DOHH2 (cell line): ENCODE results near the gene HCFC1R1.
"Not testable (repeated sequence)": the region's sequence is repeated elsewhere in the genome, so short reads cannot be mapped to it uniquely, and the experiment has no call there.

ENCODE experiments used
- H3F3A ChIP-seq: fragments of 200-600 bp; sonication (generic), shearing (Covaris generic); 2 replicates; pipeline ENCODE4 v1.6.0; 2016; ENCODE audit warnings: antibody characterized with exemption, mild to moderate bottlenecking; ENCODE audit not compliant: control insufficient read depth, insufficient read depth
- H3K27ac ChIP-seq: fragments of 200-600 bp; sonication (generic); 2 replicates; pipeline ENCODE4 v1.5.1; 2014; ENCODE audit warnings: low read depth, mild to moderate bottlenecking, low read length, moderate library complexity
- H3K27me3 ChIP-seq: fragments of 200-600 bp; sonication (generic); 2 replicates; pipeline ENCODE4 v1.6.1; 2014; ENCODE audit warnings: mild to moderate bottlenecking, low read length, mixed read lengths; ENCODE audit not compliant: control insufficient read depth
- H3K36me3 ChIP-seq: fragments of 200-600 bp; sonication (generic); 2 replicates; pipeline ENCODE4 v1.6.1; 2014; ENCODE audit warnings: mild to moderate bottlenecking, low read length, moderate library complexity, mixed read lengths; ENCODE audit not compliant: control insufficient read depth
- H3K4me1 ChIP-seq: fragments of 200-600 bp; sonication (generic); 2 replicates; pipeline ENCODE4 v1.6.1; 2014; ENCODE audit warnings: mild to moderate bottlenecking, low read length, mixed read lengths; ENCODE audit not compliant: control insufficient read depth
- H3K4me2 ChIP-seq: fragments of 200-600 bp; sonication (generic); 2 replicates; pipeline ENCODE4 v1.6.0; 2014; ENCODE audit warnings: mild to moderate bottlenecking, low read length, moderate library complexity
- H3K4me3 ChIP-seq: fragments of 200-600 bp; sonication (generic); 2 replicates; pipeline ENCODE4 v1.5.1; 2014; ENCODE audit warnings: mild to moderate bottlenecking, low read length, mixed read lengths
- H3K79me2 ChIP-seq: fragments of 200-600 bp; sonication (generic); 2 replicates; pipeline ENCODE4 v1.6.1; 2014; ENCODE audit warnings: mild to moderate bottlenecking, low read length, mixed read lengths; ENCODE audit not compliant: control insufficient read depth
- H3K9me2 ChIP-seq: fragments of 200-600 bp; sonication (generic); replicated peaks from 2 replicates; pipeline ENCODE4 v1.6.1; 2014; ENCODE audit warnings: mild to moderate bottlenecking, low read length, mixed read lengths; ENCODE audit not compliant: control insufficient read depth
- H3K9me3 ChIP-seq: fragments of 200-600 bp; sonication (generic); 2 replicates; pipeline ENCODE4 v1.6.1; 2014; ENCODE audit warnings: antibody characterized with exemption, low read length, mixed read lengths; ENCODE audit not compliant: control insufficient read depth, insufficient read depth
- H4K20me1 ChIP-seq: fragments of 200-600 bp; sonication (generic); 2 replicates; pipeline ENCODE4 v1.6.0; 2014; ENCODE audit warnings: low read depth, mild to moderate bottlenecking, antibody characterized with exemption, low read length, moderate library complexity; ENCODE audit not compliant: control insufficient read depth, insufficient read depth
- CTCF ChIP-seq: fragments of 200-600 bp; sonication (generic); IDR thresholded peaks from one replicate; pipeline ENCODE4 v1.5.1; 2014; ENCODE audit warnings: antibody characterized with exemption, mild to moderate bottlenecking, low read depth, low read length; ENCODE audit not compliant: poor library complexity, severe bottlenecking
- EZH2phosphoT487 ChIP-seq: fragments of 200-600 bp; sonication (generic); IDR thresholded peaks from 2 replicates; pipeline ENCODE4 v1.6.1; 2017; ENCODE audit warnings: borderline replicate concordance, mild to moderate bottlenecking, antibody characterized with exemption, low read length, moderate library complexity, mixed read lengths

HCFC1R1 gene

GRCh38 chr16:3052571-3053329 is 29.0 kb upstream of the HCFC1R1 start:
- H3K4me3 ChIP-seq, H3F3A ChIP-seq, H3K27me3 ChIP-seq, H3K27ac ChIP-seq, H3K9me3 ChIP-seq, H3K36me3 ChIP-seq, H3K4me2 ChIP-seq, H4K20me1 ChIP-seq, H3K79me2 ChIP-seq, H3K9me2 ChIP-seq: not testable (repeated sequence)
- H3K4me1 ChIP-seq: peaks cover 48% of the 10 kb centered on the region

GRCh38 chr16:3051494-3051893 is 27.8 kb upstream of the HCFC1R1 start:
- peak overlapping the region; percentile 7; the same call in 1 of the 2 replicates for H3K27ac ChIP-seq
- H3K27me3 ChIP-seq: peaks cover 11% of the 10 kb centered on the region
- H3F3A ChIP-seq: 0 out of 2 replicates have a peak, but pooled peaks cover 8% of the 10 kb centered on the region
- H3K36me3 ChIP-seq: no peaks in the 10 kb centered on the region
- H4K20me1 ChIP-seq: no peaks in the 10 kb centered on the region
- peak overlapping the region; percentile 59 for H3K4me2 ChIP-seq
- H3K4me1 ChIP-seq: peaks cover 44% of the 10 kb centered on the region
- H3K4me3 ChIP-seq: peak overlapping the region; percentile 23
- no peaks in the 10 kb centered on the region for H3K9me3 ChIP-seq
- no peak for TF ChIP-seq EZH2phosphoT487
- no peak for TF ChIP-seq CTCF
- no peaks in the 10 kb centered on the region for H3K9me2 ChIP-seq
- no peaks in the 10 kb centered on the region for H3K79me2 ChIP-seq

- peaks cover 44% of the 10 kb centered on the region for H3K4me1 ChIP-seq
- peak overlapping the region; percentile 23 for H3K4me3 ChIP-seq
- H3K9me2 ChIP-seq: no peaks in the 10 kb centered on the region
- H3F3A ChIP-seq: 0 out of 2 replicates have a peak, but pooled peaks cover 8% of the 10 kb centered on the region
- peak overlapping the region; percentile 7 for H3K27ac ChIP-seq
- no peaks in the 10 kb centered on the region for H3K9me3 ChIP-seq
- no peaks in the 10 kb centered on the region for H4K20me1 ChIP-seq
- no peaks in the 10 kb centered on the region for H3K79me2 ChIP-seq
- H3K27me3 ChIP-seq: peaks cover 16% of the 10 kb centered on the region
- no peaks in the 10 kb centered on the region for H3K36me3 ChIP-seq
- TF ChIP-seq CTCF (no peak), EZH2phosphoT487 (no peak)
- H3K4me2 ChIP-seq: peak overlapping the region; percentile 59
These were observed 27.3 kb upstream of the HCFC1R1 start for GRCh38 chr16:3051009-3051408.

GRCh38 chr16:3050487-3050886 is 26.7 kb upstream of the HCFC1R1 start:
- Histone ChIP-seq H3K79me2 (no peaks in the 10 kb centered on the region), H3K9me2 (no peaks in the 10 kb centered on the region), H3K36me3 (no peaks in the 10 kb centered on the region), H3K4me1 (peaks cover 43% of the 10 kb centered on the region), H3K4me2 (peak overlapping the region; percentile 59), H3F3A (0 out of 2 replicates have a peak, but pooled peaks cover 8% of the 10 kb centered on the region), H3K27me3 (peaks cover 20% of the 10 kb centered on the region), H3K27ac (peak overlapping the region; percentile 7), H4K20me1 (no peaks in the 10 kb centered on the region), H3K4me3 (peak overlapping the region; percentile 23), H3K9me3 (no peaks in the 10 kb centered on the region)
- TF ChIP-seq CTCF (no peak), EZH2phosphoT487 (no peak)
